GM12878 (cell line): Measurements from ENCODE around the gene APCDD1L. TPM values are rescaled to one million over a fixed set of nuclear protein-coding genes. Genes with fewer than 3 reads are reported as not detected.

Experiments used
- ATAC-seq: fragments of 200-7000 bp; cut with Tn5 transposase; 3 replicates; pipeline ENCODE4 v1.9.1; 2020; ENCODE audit warnings: mild to moderate bottlenecking, moderate library complexity
- BruUV-seq: library from RNA; stranded (reverse); fragments of 400-500 nt; replicated peaks from 2 replicates; lab custom pipeline; 2021; lab: Mats Ljungman, UMichigan
- CTCF ChIA-PET: fragments of 300-600 bp; sonication (Branson Sonifier 250); formaldehyde crosslinking; extraction: SDS; loops from one replicate; lab custom pipeline; 2021; ENCODE audit warnings: inconsistent platforms; lab: Yijun Ruan, JAX
- POLR2A ChIA-PET: fragments of 350-600 bp; formaldehyde crosslinking; extraction: SDS; loops from one replicate; lab custom pipeline; 2021; ENCODE audit warnings: inconsistent platforms; lab: Charles Lee
- RAD21 ChIA-PET: fragments of 300-600 bp; sonication (Branson Sonifier 250); formaldehyde crosslinking; loops from one replicate; lab custom pipeline; 2023; ENCODE audit warnings: antibody characterized with exemption; ENCODE audit not compliant: unreplicated experiment; lab: Charles Lee
- SMC1A ChIA-PET: fragments of 300-600 bp; sonication (Branson Sonifier 250); formaldehyde crosslinking; loops from one replicate; lab custom pipeline; 2023; ENCODE audit not compliant: unreplicated experiment, uncharacterized antibody; lab: Charles Lee
- DNase-seq: peaks from one replicate; pipeline ENCODE4 v3.0.0-alpha.2; 2011; ENCODE audit warnings: low read depth, low spot score
- FAIRE-seq: peaks from 3 replicates; lab custom pipeline; 2011; peaks lifted over from hg19 to GRCh38; lab: Jason Lieb, UNC
- H2AFZ ChIP-seq: 2 replicates; pipeline ENCODE4 v1.6.0; 2011; ENCODE audit warnings: low read depth, low read length, control low read depth; ENCODE audit not compliant: control insufficient read depth
- H3K27ac ChIP-seq: 2 replicates; pipeline ENCODE4 v1.5.1; 2011; ENCODE audit warnings: control low read depth; ENCODE audit not compliant: control insufficient read depth, insufficient read depth
- H3K27me3 ChIP-seq, 2 experiments: replicated peaks in 1 of 2; 2 replicates each; pipeline versions ENCODE4 v1.6.0 to v1.6.1; 2011; ENCODE audit warnings: low read length in 1 of 2; ENCODE audit not compliant: control insufficient read depth in 2 of 2, insufficient read depth in 2 of 2
- H3K36me3 ChIP-seq, 2 experiments: 2 replicates each; pipeline ENCODE4 v1.5.1; 2011; ENCODE audit warnings: low read length in 1 of 2; ENCODE audit not compliant: control insufficient read depth in 2 of 2, insufficient read depth in 2 of 2
- H3K4me1 ChIP-seq: 2 replicates; pipeline ENCODE4 v1.6.1; 2011; ENCODE audit warnings: mild to moderate bottlenecking, low read length, moderate library complexity, mixed read lengths; ENCODE audit not compliant: control insufficient read depth, insufficient read depth
- H3K4me2 ChIP-seq: 2 replicates; pipeline ENCODE4 v1.6.0; 2011; ENCODE audit warnings: control low read depth; ENCODE audit not compliant: control insufficient read depth, insufficient read depth
- H3K4me3 ChIP-seq: fragments of 200-600 bp; sonication (generic); 2 replicates; pipeline ENCODE4 v1.5.1; 2016
- H3K79me2 ChIP-seq: 2 replicates; pipeline ENCODE4 v1.6.0; 2011; ENCODE audit warnings: low read length; ENCODE audit not compliant: control insufficient read depth, insufficient read depth
- H3K9ac ChIP-seq: 2 replicates; pipeline ENCODE4 v1.8.0; 2011; ENCODE audit warnings: low read length, control low read depth, mixed read lengths; ENCODE audit not compliant: control insufficient read depth, insufficient read depth
- H3K9me3 ChIP-seq: replicated peaks from 3 replicates; pipeline ENCODE4 v1.5.1; 2011; ENCODE audit warnings: mild to moderate bottlenecking, low read length; ENCODE audit not compliant: control insufficient read depth, insufficient read depth
- H4K20me1 ChIP-seq: 2 replicates; pipeline ENCODE4 v1.6.0; 2011; ENCODE audit not compliant: control insufficient read depth, insufficient read depth
- WGBS: methylation state at CpG from one replicate; pipeline ENCODE4 v1.1.6; 2016; ENCODE audit warnings: low lambda C conversion rate; ENCODE audit not compliant: insufficient replicate concordance, insufficient coverage; ENCODE audit errors: missing lambda C conversion rate; 5-methylcytosine and 5-hydroxymethylcytosine counted together
- in situ Hi-C: fragments of 300-500 bp; cut with MboI; formaldehyde crosslinking; loops from 9 replicates; pipeline ENCODE4 v1.14.3; 2018; ENCODE audit warnings: mixed read lengths
- intact Hi-C: fragments of 100-400 bp; cut with micrococcal nuclease; formaldehyde crosslinking; loops from one replicate; pipeline ENCODE4 v1.14.2; 2022; ENCODE audit not compliant: unreplicated experiment
- polyA plus RNA-seq, 11 experiments: library from polyadenylated mRNA; depleted of rRNA in 4 of 11; unstranded in 6 of 11; stranded (reverse) in 5 of 11; fragments of >200 nt; fragmentation: Nextera tagmentation in 4 of 11; fragmentation: Illumina TruSeq in 1 of 11; extraction: Ambion mirVana in 4 of 11; extraction: Trizol in 1 of 11; gene quantifications; 1 replicate in 1 of 11; 2 replicates in 10 of 11; pipeline versions ENCODE4 v1.2.1 to v1.2.3, GENCODE V29; 2011 to 2016; ENCODE audit warnings: inconsistent platforms in 2 of 11, missing spikeins in 2 of 11, low read depth in 1 of 11
- total RNA-seq, 4 experiments: library from RNA; depleted of rRNA in 3 of 4; stranded (reverse); fragments of >200 nt in 3 of 4; fragmentation: Illumina TruSeq in 1 of 4; extraction: Trizol in 1 of 4; gene quantifications; 2 replicates each; pipeline versions ENCODE4 v1.2.1 to v1.2.3, GENCODE V29; 2013 to 2021
- TF ChIP-seq, protein P1 (sequence below): fragments of 450-650 bp; IDR thresholded peaks from 2 replicates; pipeline ENCODE4 v1.6.1; 2016; ENCODE audit warnings: mild to moderate bottlenecking
- TF ChIP-seq, protein P2 (sequence below): IDR thresholded peaks from 2 replicates; pipeline ENCODE4 v1.6.1; 2012; ENCODE audit warnings: improper control_type of control experiment, low read depth, low read length; ENCODE audit not compliant: insufficient replicate concordance
- TF ChIP-seq, protein P3 (sequence below): fragments of 450-650 bp; IDR thresholded peaks from 2 replicates; pipeline ENCODE4 v1.6.1; 2017; ENCODE audit warnings: borderline replicate concordance

Gene APCDD1L
- total and polyA plus RNA-seq, 10 of the 15 experiments (the other 5 are each of a cell fraction or from before 2014, with no cell fraction given) = 0.14 to 0.50 TPM; not detected in 8

DNA sequence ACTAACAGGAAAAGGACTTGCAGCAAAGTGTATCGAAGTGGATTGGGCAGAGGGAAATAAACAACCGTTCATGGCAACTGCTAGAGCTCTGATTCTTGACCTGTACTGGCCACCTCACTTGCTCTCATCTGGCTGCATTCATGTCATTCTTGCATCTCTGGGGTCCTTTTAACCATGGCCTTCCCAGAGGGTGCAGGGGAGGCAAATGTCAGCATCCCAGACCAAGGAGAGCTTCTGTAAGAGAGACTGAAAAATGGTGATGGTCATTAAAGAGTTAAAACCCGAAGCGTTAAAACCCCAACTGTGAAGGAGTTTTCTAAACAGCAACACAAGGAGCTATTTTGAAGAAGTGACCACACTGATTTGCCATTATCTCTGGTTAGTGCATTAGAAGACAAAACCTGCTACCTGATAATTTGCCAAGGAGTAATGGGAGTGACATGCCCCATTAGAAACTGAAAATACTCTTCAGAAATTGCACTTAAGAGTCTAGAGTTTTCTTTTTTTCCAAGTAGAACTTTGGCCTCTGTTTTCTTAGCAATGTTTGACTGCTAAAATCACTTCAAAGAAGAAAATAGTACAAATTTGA, 62.4 kb downstream of the APCDD1L start:
- H3K4me3 ChIP-seq = no peak overlapping the region
- H3K79me2 ChIP-seq = no peaks in the 10 kb centered on the region
- RAD21 ChIA-PET = no interaction called here
- POLR2A ChIA-PET = interaction anchor here (0.7 to 1.3 kb wide), 4 partner anchors 11 to 455 kb away, joined by 3 to 4 read pairs (median 3); no protein-coding TSS in a partner anchor
- CTCF ChIA-PET = interaction anchor here (1.4 to 1.7 kb wide), 2 partner anchors 28 to 244 kb away, joined by 3 to 4 read pairs; no protein-coding TSS in a partner anchor
- no peak overlapping the region for H3K4me2 ChIP-seq
- TF ChIP-seq, protein P1, sequence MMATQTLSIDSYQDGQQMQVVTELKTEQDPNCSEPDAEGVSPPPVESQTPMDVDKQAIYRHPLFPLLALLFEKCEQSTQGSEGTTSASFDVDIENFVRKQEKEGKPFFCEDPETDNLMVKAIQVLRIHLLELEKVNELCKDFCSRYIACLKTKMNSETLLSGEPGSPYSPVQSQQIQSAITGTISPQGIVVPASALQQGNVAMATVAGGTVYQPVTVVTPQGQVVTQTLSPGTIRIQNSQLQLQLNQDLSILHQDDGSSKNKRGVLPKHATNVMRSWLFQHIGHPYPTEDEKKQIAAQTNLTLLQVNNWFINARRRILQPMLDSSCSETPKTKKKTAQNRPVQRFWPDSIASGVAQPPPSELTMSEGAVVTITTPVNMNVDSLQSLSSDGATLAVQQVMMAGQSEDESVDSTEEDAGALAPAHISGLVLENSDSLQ = peak; percentile 54; the same call in 1 of the 2 replicates
- TF ChIP-seq, protein P2, sequence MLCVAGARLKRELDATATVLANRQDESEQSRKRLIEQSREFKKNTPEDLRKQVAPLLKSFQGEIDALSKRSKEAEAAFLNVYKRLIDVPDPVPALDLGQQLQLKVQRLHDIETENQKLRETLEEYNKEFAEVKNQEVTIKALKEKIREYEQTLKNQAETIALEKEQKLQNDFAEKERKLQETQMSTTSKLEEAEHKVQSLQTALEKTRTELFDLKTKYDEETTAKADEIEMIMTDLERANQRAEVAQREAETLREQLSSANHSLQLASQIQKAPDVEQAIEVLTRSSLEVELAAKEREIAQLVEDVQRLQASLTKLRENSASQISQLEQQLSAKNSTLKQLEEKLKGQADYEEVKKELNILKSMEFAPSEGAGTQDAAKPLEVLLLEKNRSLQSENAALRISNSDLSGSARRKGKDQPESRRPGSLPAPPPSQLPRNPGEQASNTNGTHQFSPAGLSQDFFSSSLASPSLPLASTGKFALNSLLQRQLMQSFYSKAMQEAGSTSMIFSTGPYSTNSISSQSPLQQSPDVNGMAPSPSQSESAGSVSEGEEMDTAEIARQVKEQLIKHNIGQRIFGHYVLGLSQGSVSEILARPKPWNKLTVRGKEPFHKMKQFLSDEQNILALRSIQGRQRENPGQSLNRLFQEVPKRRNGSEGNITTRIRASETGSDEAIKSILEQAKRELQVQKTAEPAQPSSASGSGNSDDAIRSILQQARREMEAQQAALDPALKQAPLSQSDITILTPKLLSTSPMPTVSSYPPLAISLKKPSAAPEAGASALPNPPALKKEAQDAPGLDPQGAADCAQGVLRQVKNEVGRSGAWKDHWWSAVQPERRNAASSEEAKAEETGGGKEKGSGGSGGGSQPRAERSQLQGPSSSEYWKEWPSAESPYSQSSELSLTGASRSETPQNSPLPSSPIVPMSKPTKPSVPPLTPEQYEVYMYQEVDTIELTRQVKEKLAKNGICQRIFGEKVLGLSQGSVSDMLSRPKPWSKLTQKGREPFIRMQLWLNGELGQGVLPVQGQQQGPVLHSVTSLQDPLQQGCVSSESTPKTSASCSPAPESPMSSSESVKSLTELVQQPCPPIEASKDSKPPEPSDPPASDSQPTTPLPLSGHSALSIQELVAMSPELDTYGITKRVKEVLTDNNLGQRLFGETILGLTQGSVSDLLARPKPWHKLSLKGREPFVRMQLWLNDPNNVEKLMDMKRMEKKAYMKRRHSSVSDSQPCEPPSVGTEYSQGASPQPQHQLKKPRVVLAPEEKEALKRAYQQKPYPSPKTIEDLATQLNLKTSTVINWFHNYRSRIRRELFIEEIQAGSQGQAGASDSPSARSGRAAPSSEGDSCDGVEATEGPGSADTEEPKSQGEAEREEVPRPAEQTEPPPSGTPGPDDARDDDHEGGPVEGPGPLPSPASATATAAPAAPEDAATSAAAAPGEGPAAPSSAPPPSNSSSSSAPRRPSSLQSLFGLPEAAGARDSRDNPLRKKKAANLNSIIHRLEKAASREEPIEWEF = no peak
- TF ChIP-seq, protein P3, sequence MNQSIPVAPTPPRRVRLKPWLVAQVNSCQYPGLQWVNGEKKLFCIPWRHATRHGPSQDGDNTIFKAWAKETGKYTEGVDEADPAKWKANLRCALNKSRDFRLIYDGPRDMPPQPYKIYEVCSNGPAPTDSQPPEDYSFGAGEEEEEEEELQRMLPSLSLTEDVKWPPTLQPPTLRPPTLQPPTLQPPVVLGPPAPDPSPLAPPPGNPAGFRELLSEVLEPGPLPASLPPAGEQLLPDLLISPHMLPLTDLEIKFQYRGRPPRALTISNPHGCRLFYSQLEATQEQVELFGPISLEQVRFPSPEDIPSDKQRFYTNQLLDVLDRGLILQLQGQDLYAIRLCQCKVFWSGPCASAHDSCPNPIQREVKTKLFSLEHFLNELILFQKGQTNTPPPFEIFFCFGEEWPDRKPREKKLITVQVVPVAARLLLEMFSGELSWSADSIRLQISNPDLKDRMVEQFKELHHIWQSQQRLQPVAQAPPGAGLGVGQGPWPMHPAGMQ = 0 out of 2 replicates have a peak, but pooled peaks have one; percentile 4
- no peak overlapping the region for H3K9ac ChIP-seq
- in situ Hi-C loops = loop anchor here (10.0 to 25.0 kb wide), 4 partner anchors 185 to 978 kb away; partner anchors contain the start of gene CTSZ
- H4K20me1 ChIP-seq = 0 out of 2 replicates have a peak, but pooled peaks cover 2% of the 10 kb centered on the region
- SMC1A ChIA-PET = interaction anchor here (0.7 to 2.0 kb wide), 5 partner anchors 10 to 145 kb away, joined by 3 to 6 read pairs (median 3); no protein-coding TSS in a partner anchor
- WGBS = 77% methylated on average over 4 of the region's 4 CpGs
- H3K4me1 ChIP-seq = peaks cover 25% of the 10 kb centered on the region
- H3K27me3 ChIP-seq = no peaks in the 10 kb centered on the region
- intact Hi-C loops = no loop called here
- H3K9me3 ChIP-seq = peaks cover 5% of the 10 kb centered on the region
- DNase-seq = no peak
- FAIRE-seq = no peak
- no TSS peak for BruUV-seq
- no peak overlapping the region for H2AFZ ChIP-seq
- peak; percentile 29; the same call in 2 of the 3 replicates for ATAC-seq
- no peaks in the 10 kb centered on the region; a peak in 1 of 4 replicates for H3K36me3 ChIP-seq
- H3K27ac ChIP-seq = no peak overlapping the region
